ENCODE data around the gene PCDHGB5. TPM values are rescaled to one million over a fixed set of nuclear protein-coding genes. Genes with fewer than 3 reads are reported as not detected.

PCDHGB5 gene
- polyA plus RNA-seq, 3 donors = 0.01 to 0.08 TPM; not detected in 1

DNA sequence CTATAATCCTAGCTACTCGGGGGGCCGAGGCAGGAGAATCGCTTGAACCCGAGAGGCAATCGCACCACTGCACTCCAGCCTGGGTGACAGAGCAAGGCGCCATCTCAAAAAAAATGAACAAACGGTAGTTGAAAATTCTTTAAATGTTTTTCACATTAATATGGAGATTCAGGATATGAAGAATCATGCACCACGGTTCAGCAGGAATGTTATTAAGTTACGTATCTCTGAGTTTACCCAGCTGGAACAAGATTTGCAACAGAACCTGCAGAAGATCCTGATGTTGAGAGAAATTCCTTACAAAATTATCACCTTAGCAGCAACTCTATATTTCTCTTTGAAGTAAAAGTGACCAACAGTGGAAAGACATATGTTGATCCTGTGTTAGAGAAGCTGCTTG, 42.6 kb downstream of the PCDHGB5 start:
- TF ChIP-seq, protein P1, sequence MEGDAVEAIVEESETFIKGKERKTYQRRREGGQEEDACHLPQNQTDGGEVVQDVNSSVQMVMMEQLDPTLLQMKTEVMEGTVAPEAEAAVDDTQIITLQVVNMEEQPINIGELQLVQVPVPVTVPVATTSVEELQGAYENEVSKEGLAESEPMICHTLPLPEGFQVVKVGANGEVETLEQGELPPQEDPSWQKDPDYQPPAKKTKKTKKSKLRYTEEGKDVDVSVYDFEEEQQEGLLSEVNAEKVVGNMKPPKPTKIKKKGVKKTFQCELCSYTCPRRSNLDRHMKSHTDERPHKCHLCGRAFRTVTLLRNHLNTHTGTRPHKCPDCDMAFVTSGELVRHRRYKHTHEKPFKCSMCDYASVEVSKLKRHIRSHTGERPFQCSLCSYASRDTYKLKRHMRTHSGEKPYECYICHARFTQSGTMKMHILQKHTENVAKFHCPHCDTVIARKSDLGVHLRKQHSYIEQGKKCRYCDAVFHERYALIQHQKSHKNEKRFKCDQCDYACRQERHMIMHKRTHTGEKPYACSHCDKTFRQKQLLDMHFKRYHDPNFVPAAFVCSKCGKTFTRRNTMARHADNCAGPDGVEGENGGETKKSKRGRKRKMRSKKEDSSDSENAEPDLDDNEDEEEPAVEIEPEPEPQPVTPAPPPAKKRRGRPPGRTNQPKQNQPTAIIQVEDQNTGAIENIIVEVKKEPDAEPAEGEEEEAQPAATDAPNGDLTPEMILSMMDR (IDR thresholded peaks at IDR 0.05) = no peak
- no peaks in the 10 kb centered on the region for H3K4me1 Mint-ChIP-seq
- Histone ChIP-seq H3K4me1 (ENCODE audit: control insufficient read depth in 1 of 2, insufficient read depth in 2 of 2, low read length in 2 of 2) (no peaks in the 10 kb centered on the region), H3K9ac (ENCODE audit: insufficient read depth, low read length, poor library complexity, severe bottlenecking) (no peak overlapping the region), H3K9me3 (replicated peaks in 1 of 2; ENCODE audit: control insufficient read depth in 1 of 2, insufficient read depth in 1 of 2, low read length in 2 of 2) (peaks cover 10 to 18% of the 10 kb centered on the region in 2 donors), H3K79me2 (ENCODE audit: insufficient read depth, low read length) (no peaks in the 10 kb centered on the region), H3K27me3 (ENCODE audit: control insufficient read depth in 2 of 2, insufficient read depth in 2 of 2, low read length in 2 of 2) (peaks cover 10 to 28% of the 10 kb centered on the region in 2 donors), H2AFZ (ENCODE audit: insufficient read depth, low read depth, low read length, poor library complexity, severe bottlenecking) (no peak overlapping the region), H3K27ac (ENCODE audit: low read depth in 1 of 2, low read length in 2 of 2) (no peak overlapping the region), H3K4me2 (replicated peaks; ENCODE audit: extremely low read depth, low read length, poor library complexity, severe bottlenecking) (no peak overlapping the region), H4K20me1 (ENCODE audit: insufficient read depth, low read length) (no peaks in the 10 kb centered on the region), H3K4me3 (replicated peaks in 1 of 3; ENCODE audit: low read depth in 2 of 3, low read length in 3 of 3) (no peak overlapping the region), H3K36me3 (replicated peaks in 1 of 2; ENCODE audit: control insufficient read depth in 1 of 2, insufficient read depth in 2 of 2, low read length in 2 of 2) (no peaks in the 10 kb centered on the region)
- no peak overlapping the region for H3K4me3 Mint-ChIP-seq
- peaks cover 2 to 41% (median 14%) of the 10 kb centered on the region in 7 donors for H3K9me3 Mint-ChIP-seq
- WGBS (ENCODE audit: insufficient coverage) = 100% methylated on average over 2 of the region's 9 CpGs
- no peaks in the 10 kb centered on the region for H3K36me3 Mint-ChIP-seq
- no peak for DNase-seq
- H3K27me3 Mint-ChIP-seq (ENCODE audit: low read depth in 3 of 3) = peaks cover 6 to 27% (median 12%) of the 10 kb centered on the region in 3 donors
- H3K27ac Mint-ChIP-seq = peak overlapping the region in 2 of 7 donors; percentile 37 to 59
- intact Hi-C loops (cut with micrococcal nuclease) = no loop called here

DNA sequence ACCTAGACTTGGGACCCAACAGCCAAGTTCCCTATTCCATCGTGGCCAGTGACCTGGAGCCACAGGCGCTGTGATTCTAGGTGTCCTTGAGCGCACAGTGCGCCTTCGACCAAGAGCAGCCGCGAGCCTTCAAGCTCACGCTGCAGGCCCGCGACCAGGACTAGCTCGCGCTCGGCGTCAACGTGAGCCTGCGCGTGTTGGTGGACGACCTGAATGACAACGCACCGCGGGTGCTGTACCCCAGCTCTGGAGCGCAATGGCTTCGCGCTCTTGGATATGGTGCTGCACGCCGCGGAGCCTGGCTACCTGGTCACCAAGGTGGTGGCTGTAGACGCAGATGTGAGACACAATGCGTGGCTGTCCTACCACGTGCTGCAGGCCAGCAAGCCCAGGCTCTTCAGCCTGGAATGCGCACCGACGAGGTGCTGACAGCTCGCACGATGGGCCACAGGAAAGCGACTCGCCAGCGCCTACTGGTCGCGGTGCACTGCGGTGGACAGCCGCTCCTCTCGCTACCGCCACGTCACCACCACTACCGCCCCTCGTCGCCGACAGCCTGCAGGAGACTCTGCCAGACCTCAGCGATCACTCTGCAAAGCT, 43.9 kb downstream of the PCDHGB5 start:
- peaks cover 0 to 15% of the 10 kb centered on the region in 2 donors for H3K27me3 ChIP-seq (ENCODE audit: control insufficient read depth in 2 of 2, insufficient read depth in 2 of 2, low read length in 2 of 2)
- no peak overlapping the region for H3K27ac Mint-ChIP-seq
- no peak overlapping the region for H3K4me3 Mint-ChIP-seq
- no peaks in the 10 kb centered on the region for H3K36me3 ChIP-seq (replicated peaks in 1 of 2; ENCODE audit: control insufficient read depth in 1 of 2, insufficient read depth in 2 of 2, low read length in 2 of 2)
- no peak overlapping the region for H3K4me2 ChIP-seq (replicated peaks; ENCODE audit: extremely low read depth, low read length, poor library complexity, severe bottlenecking)
- no peak overlapping the region for H2AFZ ChIP-seq (ENCODE audit: insufficient read depth, low read depth, low read length, poor library complexity, severe bottlenecking)
- H3K4me1 ChIP-seq (ENCODE audit: control insufficient read depth in 1 of 2, insufficient read depth in 2 of 2, low read length in 2 of 2) = no peaks in the 10 kb centered on the region
- H3K9me3 ChIP-seq (replicated peaks in 1 of 2; ENCODE audit: control insufficient read depth in 1 of 2, insufficient read depth in 1 of 2, low read length in 2 of 2) = peaks cover 10 to 18% of the 10 kb centered on the region in 2 donors
- H3K79me2 ChIP-seq (ENCODE audit: insufficient read depth, low read length) = no peaks in the 10 kb centered on the region
- no peaks in the 10 kb centered on the region for H3K36me3 Mint-ChIP-seq
- peaks cover 3 to 29% (median 16%) of the 10 kb centered on the region in 3 donors for H3K27me3 Mint-ChIP-seq (ENCODE audit: low read depth in 3 of 3)
- no peaks in the 10 kb centered on the region for H4K20me1 ChIP-seq (ENCODE audit: insufficient read depth, low read length)
- H3K27ac ChIP-seq (ENCODE audit: low read depth in 1 of 2, low read length in 2 of 2) = no peak overlapping the region
- no peak for DNase-seq
- TF ChIP-seq, protein P1 (IDR thresholded peaks at IDR 0.05) = no peak
- H3K9ac ChIP-seq (ENCODE audit: insufficient read depth, low read length, poor library complexity, severe bottlenecking) = no peak overlapping the region
- intact Hi-C loops (cut with micrococcal nuclease) = no loop called here
- no peak overlapping the region for H3K4me3 ChIP-seq (replicated peaks in 1 of 3; ENCODE audit: low read depth in 2 of 3, low read length in 3 of 3)
- no peaks in the 10 kb centered on the region for H3K4me1 Mint-ChIP-seq
- 58% methylated on average over 46 of the region's 50 CpGs for WGBS (ENCODE audit: insufficient coverage)
- H3K9me3 Mint-ChIP-seq = peaks cover 4 to 41% (median 14%) of the 10 kb centered on the region in 7 donors

Other genes with a start within 250 kb of the PCDHGB5 start
- not detected for gene PCDHB6, start 247.9 kb upstream of the PCDHGB5 start, polyA plus RNA-seq
- not detected for gene PCDHB7, start 225.3 kb upstream of the PCDHGB5 start, polyA plus RNA-seq
- not detected for gene PCDHB8, start 220.2 kb upstream of the PCDHGB5 start, polyA plus RNA-seq
- gene PCDHB16, start 215.6 kb upstream of the PCDHGB5 start, polyA plus RNA-seq = not detected
- gene PCDHB9, start 210.8 kb upstream of the PCDHGB5 start, polyA plus RNA-seq = not detected
- gene PCDHB10, start 205.6 kb upstream of the PCDHGB5 start, polyA plus RNA-seq = not detected
- gene PCDHB11, start 198.3 kb upstream of the PCDHGB5 start, polyA plus RNA-seq = not detected
- gene PCDHB12, start 189.2 kb upstream of the PCDHGB5 start, polyA plus RNA-seq = not detected
- gene PCDHB13, start 184.0 kb upstream of the PCDHGB5 start, polyA plus RNA-seq = not detected
- gene PCDHB14, start 174.6 kb upstream of the PCDHGB5 start, polyA plus RNA-seq = not detected
- not detected for gene PCDHB15, start 152.6 kb upstream of the PCDHGB5 start, polyA plus RNA-seq
- gene SLC25A2, start 93.9 kb upstream of the PCDHGB5 start, polyA plus RNA-seq = not detected
- gene TAF7, start 77.2 kb upstream of the PCDHGB5 start, polyA plus RNA-seq = 10 to 100 TPM; 11.8 to 57.5 (median 52.7) TPM
- not detected for gene PCDHGA1, start 67.4 kb upstream of the PCDHGB5 start, polyA plus RNA-seq
- gene PCDHGA2, start 59.2 kb upstream of the PCDHGB5 start, polyA plus RNA-seq = not detected
- gene PCDHGA3, start 54.1 kb upstream of the PCDHGB5 start, polyA plus RNA-seq = not detected
- gene PCDHGB1, start 47.8 kb upstream of the PCDHGB5 start, polyA plus RNA-seq = not detected
- under 1 TPM in 1 of 3 donors, not detected in 2; 0.03 TPM for gene PCDHGA4, start 42.9 kb upstream of the PCDHGB5 start, polyA plus RNA-seq
- under 1 TPM in 1 of 3 donors, not detected in 2; 0.01 TPM for gene PCDHGB2, start 38.0 kb upstream of the PCDHGB5 start, polyA plus RNA-seq
- gene PCDHGA5, start 33.8 kb upstream of the PCDHGB5 start, polyA plus RNA-seq = not detected
- gene PCDHGB3, start 27.7 kb upstream of the PCDHGB5 start, polyA plus RNA-seq = not detected
- gene PCDHGA6, start 24.1 kb upstream of the PCDHGB5 start, polyA plus RNA-seq = not detected
- not detected for gene PCDHGA7, start 15.2 kb upstream of the PCDHGB5 start, polyA plus RNA-seq
- gene PCDHGB4, start 10.2 kb upstream of the PCDHGB5 start, polyA plus RNA-seq = not detected
- gene PCDHGA8, start 5.3 kb upstream of the PCDHGB5 start, polyA plus RNA-seq = not detected
- not detected for gene PCDHGA9, start 4.8 kb downstream of the PCDHGB5 start, polyA plus RNA-seq
- under 1 TPM in 2 of 3 donors, not detected in 1; 0.01 to 0.06 TPM for gene PCDHGB6, start 10.1 kb downstream of the PCDHGB5 start, polyA plus RNA-seq
- gene PCDHGA10, start 15.0 kb downstream of the PCDHGB5 start, polyA plus RNA-seq = not detected
- under 1 TPM in 1 of 3 donors, not detected in 2; 0.04 TPM for gene PCDHGB7, start 19.7 kb downstream of the PCDHGB5 start, polyA plus RNA-seq
- not detected for gene PCDHGA11, start 23.1 kb downstream of the PCDHGB5 start, polyA plus RNA-seq
- gene PCDHGA12, start 32.6 kb downstream of the PCDHGB5 start, polyA plus RNA-seq = under 1 TPM in 1 of 3 donors, not detected in 2; 0.01 TPM
- gene PCDHGC3, start 78.0 kb downstream of the PCDHGB5 start, polyA plus RNA-seq = under 1 TPM in 1 of 3 donors, not detected in 2; 0.33 TPM
- not detected for gene PCDHGC4, start 87.1 kb downstream of the PCDHGB5 start, polyA plus RNA-seq
- not detected for gene PCDHGC5, start 91.1 kb downstream of the PCDHGB5 start, polyA plus RNA-seq
- 100 to 1,000 TPM in 1 of 3 donors, 10 to 100 TPM in 2; 60.2 to 140 (median 98.6) TPM for gene DIAPH1, start 221.1 kb downstream of the PCDHGB5 start, polyA plus RNA-seq
- gene HDAC3, start 238.9 kb downstream of the PCDHGB5 start, polyA plus RNA-seq = 100 to 1,000 TPM in 1 of 3 donors, 10 to 100 TPM in 2; 80.5 to 103 (median 82.3) TPM
- gene RELL2, start 239.1 kb downstream of the PCDHGB5 start, polyA plus RNA-seq = 10 to 100 TPM in 1 of 3 donors, 1 to 10 TPM in 2; 1.0 to 17.3 (median 1.3) TPM